ENCODE measurements around the gene RNF7. TPM values are rescaled to one million over a fixed set of nuclear protein-coding genes. Genes with fewer than 3 reads are reported as not detected.
A peak's percentile ranks its signal among the peaks of the same experiment; 100 is the strongest.
"Not testable (repeated sequence)": the region's sequence is repeated elsewhere in the genome, so short reads cannot be mapped to it uniquely, and the experiment has no call there.

The RNF7 gene
- 100 to 1,000 TPM in 3 of 4 donors, 10 to 100 TPM in 1; 92.1 to 113 (median 106) TPM for total RNA-seq

- DNase-seq: peak; percentile 84 to 94
- peaks cover 36 to 37% of the 10 kb centered on the region in 2 donors for H3K4me1 ChIP-seq
- peak; percentile 78 to 79 for TF ChIP-seq POLR2A (IDR thresholded peaks at IDR 0.05)
- TF ChIP-seq CTCF (IDR thresholded peaks at IDR 0.05 in 4 of 5, conservative IDR thresholded peaks at IDR 0.05 in 1 of 5): peak; percentile 80 to 96 (median 95)
- in situ Hi-C loops (cut with MboI; ENCODE audit: low sequenced_read_pairs in 4 of 4): loop anchor here in 1 of 4 donors (25.0 kb wide), 1 partner anchor 376 kb away; the partner anchor contains the start of gene ZBTB38
- no peaks in the 10 kb centered on the region for H3K27me3 ChIP-seq
- no peaks in the 10 kb centered on the region for H3K9me3 ChIP-seq
- H3K36me3 ChIP-seq: no peaks in the 10 kb centered on the region
- H3K27ac ChIP-seq: peak within 1 kb of the TSS; percentile 90 to 96 (median 92)
- intact Hi-C loops (cut with DNase I; ENCODE audit: low total_unique reads): loop anchor here (1.0 to 10.0 kb wide), 7 partner anchors 137 to 709 kb away; partner anchors contain the start of genes GK5, RASA2 and XRN1
- peak within 1 kb of the TSS; percentile 87 to 97 (median 92) for H3K4me3 ChIP-seq
- peak; percentile 90 to 93 for ATAC-seq
Observed at GRCh38 chr3:141738022-141738890, at the start of gene RNF7. RNF7 (plus strand) TSS chr3:141738298; CDS start chr3:141738342, 44 bp downstream.

- TF ChIP-seq CTCF (IDR thresholded peaks at IDR 0.05 in 4 of 5, conservative IDR thresholded peaks at IDR 0.05 in 1 of 5) (no peak), POLR2A (IDR thresholded peaks at IDR 0.05) (no peak)
- in situ Hi-C loops (cut with MboI; ENCODE audit: low sequenced_read_pairs in 4 of 4) (no loop called here), intact Hi-C loops (cut with DNase I; ENCODE audit: low total_unique reads) (no loop called here)
- H3K36me3 ChIP-seq: no peaks in the 10 kb centered on the region
- DNase-seq: no peak
- no peaks in the 10 kb centered on the region for H3K27me3 ChIP-seq
- peaks cover 0 to 11% of the 10 kb centered on the region in 2 donors for H3K4me1 ChIP-seq
- no peak overlapping the region for H3K4me3 ChIP-seq
- ATAC-seq: peak in 1 of 2 donors; percentile 28
- no peaks in the 10 kb centered on the region for H3K9me3 ChIP-seq
- no peak overlapping the region for H3K27ac ChIP-seq
Observed at GRCh38 chr3:141690431-141691072, 47.5 kb upstream of the RNF7 start.

DNA sequence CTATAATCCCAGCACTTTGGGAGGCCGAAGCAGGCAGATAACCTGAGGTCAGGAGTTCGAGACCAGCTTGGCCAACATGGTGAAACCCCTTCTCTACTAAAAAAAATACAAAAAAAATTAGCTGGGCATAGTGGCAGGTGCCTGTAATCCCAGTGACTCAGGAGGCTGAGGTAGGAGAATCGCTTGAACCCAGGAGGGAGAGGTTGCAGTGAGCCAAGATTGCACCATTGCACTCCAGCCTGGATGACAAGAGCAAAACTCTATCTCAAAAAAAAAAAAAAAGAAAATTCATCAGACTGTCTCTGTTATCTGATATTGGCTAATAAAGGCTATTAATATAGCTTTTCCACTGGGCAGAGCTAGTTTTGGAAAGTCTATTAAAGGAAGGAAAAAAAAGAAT is 46.6 kb upstream of the RNF7 start:
- H3K27me3 ChIP-seq; in situ Hi-C loops (cut with MboI; ENCODE audit: low sequenced_read_pairs in 4 of 4); H3K27ac ChIP-seq; DNase-seq; ATAC-seq; H3K36me3 ChIP-seq; H3K4me1 ChIP-seq; H3K4me3 ChIP-seq; intact Hi-C loops (cut with DNase I; ENCODE audit: low total_unique reads); H3K9me3 ChIP-seq: not testable (repeated sequence)

DNA sequence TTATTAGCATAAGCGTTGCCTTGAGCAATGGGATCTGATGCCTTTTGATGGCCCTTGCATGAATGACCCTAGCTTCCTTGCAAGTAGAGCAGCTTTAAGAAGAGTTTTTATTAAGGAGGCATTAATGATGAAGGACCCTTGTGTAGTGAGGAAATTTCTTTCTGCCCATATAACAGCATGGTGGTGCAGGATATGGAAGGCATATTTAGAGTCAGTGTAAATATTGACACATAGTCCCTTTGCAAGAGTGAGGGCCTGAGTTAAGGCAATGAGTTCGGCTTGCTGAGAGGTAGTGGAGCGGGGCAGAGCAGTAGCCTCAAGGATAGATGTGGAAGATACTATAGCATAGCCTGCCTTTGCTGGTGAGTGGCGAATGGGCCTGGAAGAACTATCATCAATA is 45.1 kb upstream of the RNF7 start:
- H3K27me3 ChIP-seq; H3K27ac ChIP-seq; intact Hi-C loops (cut with DNase I; ENCODE audit: low total_unique reads); H3K4me1 ChIP-seq; H3K4me3 ChIP-seq; in situ Hi-C loops (cut with MboI; ENCODE audit: low sequenced_read_pairs in 4 of 4); DNase-seq; ATAC-seq; H3K36me3 ChIP-seq; H3K9me3 ChIP-seq: not testable (repeated sequence)

DNA sequence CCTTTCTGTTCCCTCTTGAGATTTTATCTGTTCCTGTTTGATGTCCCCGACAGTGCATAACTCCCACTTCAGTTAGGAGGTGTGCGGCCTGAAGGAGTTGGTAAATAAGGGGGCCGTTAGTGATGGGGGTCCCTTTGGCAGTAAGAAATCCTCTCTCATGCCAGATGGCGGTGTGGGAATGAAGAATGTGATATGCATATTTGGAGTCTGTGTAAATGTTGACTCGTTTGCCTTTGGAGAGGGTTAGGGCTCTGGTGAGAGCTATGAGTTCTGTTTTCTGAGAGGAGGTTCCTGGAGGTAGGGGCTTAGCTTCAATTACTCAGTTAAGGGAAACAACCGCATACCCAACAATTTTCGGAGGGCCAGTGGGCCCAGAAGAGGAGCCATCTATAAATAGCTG is 38.8 kb upstream of the RNF7 start:
- no peak overlapping the region for H3K4me3 ChIP-seq
- intact Hi-C loops (cut with DNase I; ENCODE audit: low total_unique reads) (no loop called here), in situ Hi-C loops (cut with MboI; ENCODE audit: low sequenced_read_pairs in 4 of 4) (no loop called here)
- H3K27me3 ChIP-seq: no peaks in the 10 kb centered on the region
- no peak for TF ChIP-seq CTCF (IDR thresholded peaks at IDR 0.05 in 4 of 5, conservative IDR thresholded peaks at IDR 0.05 in 1 of 5)
- no peaks in the 10 kb centered on the region for H3K4me1 ChIP-seq
- H3K36me3 ChIP-seq: no peaks in the 10 kb centered on the region
- ATAC-seq (no peak), DNase-seq (no peak)
- no peaks in the 10 kb centered on the region for H3K9me3 ChIP-seq
- no peak overlapping the region for H3K27ac ChIP-seq
